Skeletal muscle tissue (tissue), 4 donors: ENCODE data around the gene CRTAC1. TPM values are rescaled to one million over a fixed set of nuclear protein-coding genes. Genes with fewer than 3 reads are reported as not detected.
A peak's percentile ranks its signal among the peaks of the same experiment; 100 is the strongest.

ENCODE experiments used
- H3K27ac ChIP-seq: one replicate; pipeline ENCODE4 v1.7.0; 2013; ENCODE audit warnings: mild to moderate bottlenecking, low read depth, low read length, inconsistent platforms
- H3K27me3 ChIP-seq, 3 donors: one replicate each; pipeline ENCODE4 v1.7.0; 2013; ENCODE audit warnings: low read length in 3 of 3; ENCODE audit not compliant: control insufficient read depth in 3 of 3, insufficient read depth in 3 of 3
- H3K36me3 ChIP-seq, 3 donors: one replicate each; pipeline ENCODE4 v1.7.0; 2013; ENCODE audit warnings: low read length in 3 of 3; ENCODE audit not compliant: control insufficient read depth in 3 of 3, insufficient read depth in 3 of 3
- H3K4me1 ChIP-seq, 3 donors: one replicate each; pipeline ENCODE4 v1.7.0; 2013; ENCODE audit warnings: low read length in 3 of 3, mild to moderate bottlenecking in 3 of 3; ENCODE audit not compliant: control insufficient read depth in 3 of 3, insufficient read depth in 3 of 3
- H3K4me3 ChIP-seq, 3 donors: one replicate each; pipeline ENCODE4 v1.7.0; 2013; ENCODE audit warnings: low read length in 3 of 3
- H3K9ac ChIP-seq, 3 donors: one replicate each; pipeline ENCODE4 v1.7.0; 2013; ENCODE audit warnings: low read length in 3 of 3, mild to moderate bottlenecking in 3 of 3, moderate library complexity in 2 of 3, low read depth in 1 of 3
- H3K9me3 ChIP-seq, 3 donors: one replicate each; pipeline ENCODE4 v1.7.0; 2013; ENCODE audit warnings: low read length in 3 of 3; ENCODE audit not compliant: control insufficient read depth in 3 of 3
- total RNA-seq: library from RNA; depleted of rRNA; stranded (reverse); fragments of >200 nt; gene quantifications from one replicate; pipeline ENCODE4 v1.2.3, GENCODE V29; 2014
- donor health status: Osteomylitis.

CRTAC1 gene
- total RNA-seq, 1 donor from 2014 or later: 0.52 TPM

DNA sequence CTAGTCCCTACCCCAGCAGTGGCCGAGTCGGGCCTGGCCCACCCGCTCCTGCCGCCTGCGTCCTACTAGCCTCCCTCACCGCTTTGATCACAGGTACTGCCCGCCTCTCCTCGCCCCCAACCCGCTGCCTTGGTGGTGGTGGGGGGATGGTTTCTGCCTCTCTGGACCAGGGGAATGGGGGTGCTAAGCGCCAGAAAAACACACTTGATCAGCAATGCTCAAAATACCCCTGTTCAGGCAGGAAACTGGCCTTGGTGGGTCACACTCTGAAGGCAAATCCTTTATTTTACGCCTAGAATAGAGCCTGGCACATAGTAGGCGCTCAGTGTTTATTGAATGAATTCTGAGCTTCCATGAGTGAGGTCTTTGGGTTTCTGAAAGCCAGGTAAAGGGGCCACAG lies 1.0 kb upstream of the CRTAC1 start:
- Histone ChIP-seq H3K27me3 (peaks cover 55 to 62% (median 55%) of the 10 kb centered on the region in 3 donors), H3K36me3 (no peaks in the 10 kb centered on the region), H3K4me1 (peaks cover 8 to 12% (median 8%) of the 10 kb centered on the region in 3 donors), H3K9ac (no peak overlapping the region), H3K27ac (no peak overlapping the region), H3K9me3 (no peaks in the 10 kb centered on the region), H3K4me3 (no peak overlapping the region)

DNA sequence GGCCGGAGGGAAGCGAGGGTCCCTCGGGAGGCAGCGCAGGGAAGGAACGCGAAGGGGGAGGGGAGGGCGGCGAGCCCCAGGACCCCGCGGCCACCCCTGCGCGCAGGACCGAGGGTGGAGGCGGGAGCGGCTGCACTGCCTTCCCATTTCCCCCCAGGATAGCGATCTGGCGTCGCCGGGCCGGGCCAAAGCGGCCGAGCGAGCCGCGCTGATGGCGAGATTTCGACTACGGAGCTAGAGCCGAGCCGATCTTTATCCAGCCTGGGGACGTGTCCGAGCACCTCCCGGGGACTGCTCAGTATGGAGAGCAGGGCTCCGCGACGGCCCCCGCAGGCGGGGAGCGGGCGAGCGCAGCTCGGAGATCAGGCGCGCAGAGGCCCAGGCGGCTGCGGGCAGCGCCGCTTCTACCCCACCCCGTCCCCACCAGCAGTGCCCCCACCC lies 590 bp upstream of the CRTAC1 start:
- H3K9me3 ChIP-seq: no peaks in the 10 kb centered on the region
- no peak overlapping the region for H3K27ac ChIP-seq
- H3K4me1 ChIP-seq: peaks cover 8 to 12% (median 8%) of the 10 kb centered on the region in 3 donors
- H3K27me3 ChIP-seq: peaks cover 55 to 62% (median 57%) of the 10 kb centered on the region in 3 donors
- peak overlapping the region in 1 of 3 donors; percentile 8 for H3K9ac ChIP-seq
- peak overlapping the region in 1 of 3 donors; percentile 41 for H3K4me3 ChIP-seq
- no peaks in the 10 kb centered on the region for H3K36me3 ChIP-seq

DNA sequence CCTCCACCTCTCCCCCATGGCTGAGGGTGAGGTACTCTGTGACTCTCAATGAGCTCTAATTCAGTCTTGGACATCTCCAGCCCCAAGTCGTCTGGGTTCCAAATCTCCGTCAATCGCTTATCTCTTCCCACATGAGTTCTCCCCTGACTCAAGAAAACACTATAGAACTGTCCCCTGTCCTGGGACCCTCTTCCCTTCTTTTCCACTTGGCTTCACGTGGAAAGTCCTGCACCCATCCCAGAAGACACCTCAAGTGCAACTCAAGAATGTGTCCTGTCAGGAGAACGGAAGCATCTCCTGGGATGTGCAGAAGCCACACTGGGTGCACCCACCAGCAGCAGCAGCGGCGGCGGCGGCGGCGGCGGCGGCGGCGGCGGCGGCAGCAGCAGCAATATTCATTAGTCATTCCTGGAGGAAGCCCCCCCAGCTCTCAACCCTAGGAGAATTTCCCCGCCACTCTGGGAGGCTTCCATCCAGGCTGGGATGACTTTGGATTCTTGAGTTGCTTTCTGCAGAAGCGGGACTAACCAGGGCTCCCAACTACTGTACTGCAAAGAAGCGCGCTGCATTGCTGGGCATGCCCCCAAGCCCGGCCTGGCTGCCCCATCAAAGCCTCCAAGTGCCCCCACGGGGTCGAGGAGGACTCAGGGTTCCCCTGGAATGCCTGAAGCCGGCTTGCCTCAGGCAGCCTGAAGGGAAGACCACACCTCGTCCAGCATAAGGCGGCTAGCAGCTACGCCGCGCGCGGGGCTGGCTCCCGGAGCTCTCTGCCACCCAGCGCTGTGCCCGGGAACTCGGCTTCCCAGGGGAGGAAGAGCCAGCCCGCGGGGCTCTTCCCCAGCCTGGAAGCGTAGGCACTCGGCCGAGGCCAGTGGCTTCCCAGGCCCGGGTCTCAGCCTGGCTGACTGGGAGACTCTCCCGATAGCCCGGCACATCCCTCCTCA lies 1.0 kb downstream of the CRTAC1 start:
- H3K4me1 ChIP-seq: peaks cover 8 to 12% (median 8%) of the 10 kb centered on the region in 3 donors
- no peaks in the 10 kb centered on the region for H3K9me3 ChIP-seq
- H3K27me3 ChIP-seq: peaks cover 43 to 62% (median 61%) of the 10 kb centered on the region in 3 donors
- no peak overlapping the region for H3K27ac ChIP-seq
- no peak overlapping the region for H3K9ac ChIP-seq
- no peaks in the 10 kb centered on the region for H3K36me3 ChIP-seq
- H3K4me3 ChIP-seq: peak overlapping the region in 2 of 3 donors; percentile 45 to 56

DNA sequence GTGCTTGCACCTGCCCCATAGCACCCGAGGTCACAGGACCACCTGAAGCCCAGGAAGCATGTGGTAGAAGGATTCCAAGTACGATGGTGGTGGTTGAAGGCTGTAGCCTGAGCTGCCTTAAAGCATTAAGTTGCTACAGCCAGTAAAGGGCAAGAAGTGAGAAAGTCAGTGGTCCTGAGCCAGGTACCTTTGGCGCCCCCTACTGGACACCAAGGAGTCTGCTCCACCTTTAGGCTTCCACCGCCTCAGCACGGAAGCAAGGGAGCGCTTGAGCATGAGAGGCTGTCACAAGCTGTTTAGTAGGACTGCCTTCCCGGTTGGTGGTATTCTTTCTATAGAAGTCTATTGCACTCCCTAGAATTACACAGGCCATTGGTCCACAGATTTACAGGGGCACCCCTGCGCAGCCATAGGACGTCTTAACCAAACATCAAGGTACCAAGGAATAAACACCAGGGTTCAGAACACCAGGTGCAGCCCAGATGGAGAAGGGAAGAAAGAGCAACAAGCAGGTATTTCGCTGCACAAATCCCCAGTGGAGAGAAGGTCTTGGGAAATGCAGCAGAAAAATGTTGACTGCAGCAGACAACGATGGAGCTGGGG lies 2.2 kb downstream of the CRTAC1 start:
- Histone ChIP-seq H3K4me3 (no peak overlapping the region), H3K4me1 (peaks cover 8 to 12% (median 8%) of the 10 kb centered on the region in 3 donors), H3K27me3 (peaks cover 38 to 70% (median 69%) of the 10 kb centered on the region in 3 donors), H3K36me3 (no peaks in the 10 kb centered on the region), H3K27ac (no peak overlapping the region), H3K9me3 (no peaks in the 10 kb centered on the region), H3K9ac (no peak overlapping the region)

DNA sequence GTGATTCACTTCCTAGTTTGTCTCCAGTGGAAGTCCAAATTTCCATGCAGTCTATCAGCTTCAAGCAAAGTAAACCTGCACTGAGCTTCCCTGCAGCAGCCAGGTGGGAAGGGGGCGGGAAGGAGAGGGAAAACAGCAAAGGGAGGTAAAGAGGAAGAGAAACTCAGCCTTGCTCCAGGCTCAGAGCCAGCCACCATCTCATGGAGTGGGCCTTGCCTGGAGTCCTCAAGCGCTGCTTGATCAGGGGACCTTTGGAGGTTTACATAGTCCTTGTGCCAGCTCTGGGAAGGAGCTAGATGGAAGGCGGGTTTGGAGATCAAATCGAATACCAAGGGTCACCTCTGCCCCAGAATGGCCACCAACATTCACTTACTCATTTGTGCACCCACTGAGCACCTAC lies 7.4 kb downstream of the CRTAC1 start:
- Histone ChIP-seq H3K4me3 (no peak overlapping the region), H3K36me3 (no peaks in the 10 kb centered on the region), H3K27me3 (peaks cover 3 to 48% (median 35%) of the 10 kb centered on the region in 3 donors), H3K9ac (no peak overlapping the region), H3K9me3 (no peaks in the 10 kb centered on the region), H3K4me1 (peaks cover 0 to 2% (median 0%) of the 10 kb centered on the region in 3 donors), H3K27ac (no peak overlapping the region)

DNA sequence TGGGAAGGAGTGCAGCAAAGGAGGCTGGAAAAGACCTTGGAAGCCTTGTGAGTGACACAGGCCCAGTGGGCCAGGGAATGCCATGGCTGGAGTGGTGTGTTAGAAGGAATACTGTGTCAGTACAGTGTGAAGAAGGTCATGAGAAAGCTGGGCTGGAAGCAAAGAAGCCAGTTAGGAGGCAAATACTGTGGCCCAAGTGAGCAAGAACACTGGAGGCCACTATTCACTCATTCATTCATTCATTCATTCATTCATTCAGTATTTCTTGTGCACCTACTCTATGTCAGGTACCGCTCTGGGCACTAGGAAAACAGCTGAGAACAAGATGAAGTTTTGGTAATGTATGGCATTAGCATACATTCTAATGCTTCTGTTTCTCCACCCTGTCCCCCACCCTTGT lies 9.6 kb downstream of the CRTAC1 start:
- H3K9ac ChIP-seq: no peak overlapping the region
- peaks cover 0 to 2% (median 0%) of the 10 kb centered on the region in 3 donors for H3K4me1 ChIP-seq
- H3K4me3 ChIP-seq: no peak overlapping the region
- H3K27me3 ChIP-seq: peaks cover 5 to 31% (median 23%) of the 10 kb centered on the region in 3 donors
- no peaks in the 10 kb centered on the region for H3K36me3 ChIP-seq
- no peaks in the 10 kb centered on the region for H3K9me3 ChIP-seq
- H3K27ac ChIP-seq: no peak overlapping the region

DNA sequence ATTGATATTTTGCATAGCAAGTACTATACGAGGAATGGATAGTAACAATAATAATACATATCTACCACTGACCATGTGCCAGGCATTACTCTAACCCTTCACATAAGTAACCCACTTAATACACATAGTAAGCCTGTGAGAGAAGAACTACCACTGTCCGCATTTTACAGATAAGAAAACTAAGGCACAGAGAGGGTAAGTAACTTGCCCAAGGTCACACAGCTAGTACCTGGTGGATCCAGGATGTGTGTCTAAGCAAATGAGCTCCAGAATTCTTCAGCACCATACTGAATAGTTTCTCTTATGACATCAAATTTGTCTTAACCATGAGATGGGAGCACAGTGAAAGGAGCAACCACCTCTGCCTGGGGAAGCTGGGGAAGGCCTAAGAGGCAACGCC lies 10.2 kb downstream of the CRTAC1 start:
- Histone ChIP-seq H3K4me3 (no peak overlapping the region), H3K9me3 (no peaks in the 10 kb centered on the region), H3K27ac (no peak overlapping the region), H3K9ac (no peak overlapping the region), H3K27me3 (peaks cover 5 to 27% (median 17%) of the 10 kb centered on the region in 3 donors), H3K36me3 (no peaks in the 10 kb centered on the region), H3K4me1 (peaks cover 0 to 2% (median 0%) of the 10 kb centered on the region in 3 donors)

DNA sequence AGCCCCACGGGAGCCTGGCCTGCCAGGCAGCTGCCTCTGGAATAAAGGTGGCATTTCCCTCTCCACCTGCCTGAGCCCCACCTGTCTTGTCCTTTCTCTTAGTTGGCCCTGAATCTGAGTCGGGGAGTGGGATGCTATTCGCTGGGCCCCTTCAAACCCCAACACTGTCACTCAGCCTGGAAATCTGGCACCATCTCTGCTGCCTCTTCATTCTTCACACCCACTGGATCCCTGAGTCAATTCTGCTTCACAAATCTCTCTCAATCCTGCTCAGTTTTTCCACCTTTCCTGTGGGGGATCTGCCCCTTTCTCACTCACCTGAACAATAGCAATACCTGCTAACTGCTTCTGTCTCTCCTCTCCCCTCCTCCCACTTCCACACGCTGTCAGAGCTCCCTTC lies 10.6 kb downstream of the CRTAC1 start:
- Histone ChIP-seq H3K9ac (no peak overlapping the region), H3K27me3 (peaks cover 5 to 22% (median 13%) of the 10 kb centered on the region in 3 donors), H3K9me3 (no peaks in the 10 kb centered on the region)

DNA sequence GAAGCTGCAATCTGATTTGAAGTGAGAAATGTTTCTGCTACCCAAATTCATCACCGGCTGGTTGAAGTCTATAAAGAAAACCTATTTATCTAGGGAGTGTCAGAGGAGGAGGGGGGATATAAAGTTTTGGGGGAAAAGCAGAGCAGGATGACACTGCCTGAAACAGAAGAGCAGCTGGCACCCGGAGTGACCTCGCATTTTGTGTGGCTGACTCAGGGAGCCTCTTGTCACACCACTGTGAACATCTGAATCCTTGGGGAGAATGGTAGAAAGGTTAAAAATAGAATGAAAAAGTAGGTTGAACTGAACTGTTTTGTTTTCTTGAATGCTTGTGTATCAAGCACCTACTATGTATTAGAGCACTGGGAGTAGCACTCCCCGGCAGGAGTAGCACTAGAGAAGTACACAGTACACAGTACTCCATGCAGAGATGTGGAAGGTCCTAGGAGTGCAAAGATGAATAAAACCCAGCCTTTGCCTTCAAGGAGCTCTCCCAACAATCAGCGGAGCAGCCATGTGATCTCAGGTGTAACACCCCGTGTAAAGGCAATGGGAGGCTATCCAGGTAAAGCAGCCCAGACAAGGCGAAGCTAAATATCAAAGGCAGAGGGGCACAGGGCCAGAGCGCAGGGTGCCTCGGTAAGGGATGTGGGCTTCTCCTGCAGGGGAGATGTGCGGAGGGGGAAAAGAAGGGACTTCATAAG lies 13.5 kb downstream of the CRTAC1 start:
- Histone ChIP-seq H3K36me3 (no peaks in the 10 kb centered on the region), H3K4me3 (no peak overlapping the region), H3K9me3 (no peaks in the 10 kb centered on the region), H3K27me3 (peaks cover 5 to 21% (median 19%) of the 10 kb centered on the region in 3 donors), H3K9ac (no peak overlapping the region), H3K4me1 (peaks cover 0 to 2% (median 0%) of the 10 kb centered on the region in 3 donors), H3K27ac (no peak overlapping the region)

More for the DNA sequence above, 10.6 kb downstream of the CRTAC1 start:
- H3K4me3 ChIP-seq: no peak overlapping the region
- peaks cover 0 to 2% (median 0%) of the 10 kb centered on the region in 3 donors for H3K4me1 ChIP-seq
- no peaks in the 10 kb centered on the region for H3K36me3 ChIP-seq
- no peak overlapping the region for H3K27ac ChIP-seq
